ENCODE measurements around the gene DDI2.

DDI2 gene

DNA sequence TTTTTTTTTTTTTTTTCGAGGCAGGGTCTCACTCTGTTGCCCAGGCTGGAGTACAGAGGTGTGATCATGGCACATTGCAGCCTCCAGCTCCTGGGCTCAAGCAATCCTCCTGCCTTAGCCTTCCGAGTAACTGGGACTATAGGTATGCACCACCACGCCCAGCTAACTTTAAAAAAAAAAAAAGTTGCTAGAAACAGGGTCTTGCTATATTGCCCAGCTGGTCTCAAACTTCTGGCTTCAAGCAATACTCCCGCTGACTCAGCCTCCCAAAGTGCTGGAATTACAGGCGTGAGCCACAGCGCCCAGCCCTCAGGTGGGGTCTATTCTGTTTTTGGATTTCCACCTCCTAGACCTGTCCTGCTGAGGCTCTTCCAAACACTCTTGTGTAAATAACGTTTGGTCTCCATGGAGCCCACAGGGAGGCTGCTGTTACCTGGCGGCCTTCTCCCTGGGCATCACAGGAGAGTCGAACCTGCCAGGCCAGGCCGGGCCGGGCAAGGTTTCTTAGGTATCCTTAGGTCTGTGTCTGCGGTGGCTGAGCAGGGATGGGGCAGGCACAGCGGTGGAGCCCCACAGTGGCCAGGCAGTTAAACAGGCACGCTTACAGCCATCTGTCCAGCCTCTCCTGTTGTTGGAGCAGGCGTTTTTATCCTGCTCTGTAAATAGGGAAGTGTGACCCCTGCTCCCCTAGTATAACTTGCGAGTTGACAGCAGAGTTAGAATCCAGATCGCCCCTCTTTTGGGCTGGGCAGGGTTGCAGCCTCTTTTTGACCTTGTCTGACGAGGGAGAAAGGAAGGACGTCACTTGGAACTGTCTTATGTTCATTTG is 85.7 kb downstream of the DDI2 start:
- no peak for DNase-seq (ENCODE audit: insufficient read length)
- TF ChIP-seq POLR2A (IDR thresholded peaks at IDR 0.05; ENCODE audit: low read depth, low read length) (no peak), POLR2AphosphoS5 (IDR thresholded peaks at IDR 0.05; ENCODE audit: low read depth, low read length) (no peak), TAF1 (IDR thresholded peaks at IDR 0.05; ENCODE audit: borderline replicate concordance, low read depth, low read length) (no peak)
- FAIRE-seq: no peak

DNA sequence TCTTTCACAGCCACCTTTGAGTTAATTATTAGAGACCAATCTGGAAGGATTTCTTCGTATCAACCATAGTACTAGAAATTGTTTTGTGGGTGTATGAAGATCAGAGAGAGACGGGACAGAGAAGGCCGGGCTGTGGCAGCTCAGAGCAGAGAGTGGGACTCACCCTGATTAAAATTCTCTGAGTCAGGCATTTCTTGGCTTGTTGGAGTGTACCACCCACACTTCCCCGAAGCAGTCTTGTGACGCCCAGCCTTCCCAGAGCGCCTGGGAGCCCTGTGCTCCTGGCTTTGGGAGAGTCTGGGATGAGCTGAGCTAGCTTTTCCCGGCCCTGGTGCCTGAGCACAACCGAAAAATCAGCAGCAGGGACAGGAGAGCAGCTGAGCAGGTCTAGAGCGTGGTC is 86.3 kb downstream of the DDI2 start:
- DNase-seq (ENCODE audit: insufficient read length): no peak
- TF ChIP-seq POLR2A (IDR thresholded peaks at IDR 0.05; ENCODE audit: low read depth, low read length) (no peak), POLR2AphosphoS5 (IDR thresholded peaks at IDR 0.05; ENCODE audit: low read depth, low read length) (no peak), TAF1 (IDR thresholded peaks at IDR 0.05; ENCODE audit: borderline replicate concordance, low read depth, low read length) (no peak)
- no peak for FAIRE-seq

DNA sequence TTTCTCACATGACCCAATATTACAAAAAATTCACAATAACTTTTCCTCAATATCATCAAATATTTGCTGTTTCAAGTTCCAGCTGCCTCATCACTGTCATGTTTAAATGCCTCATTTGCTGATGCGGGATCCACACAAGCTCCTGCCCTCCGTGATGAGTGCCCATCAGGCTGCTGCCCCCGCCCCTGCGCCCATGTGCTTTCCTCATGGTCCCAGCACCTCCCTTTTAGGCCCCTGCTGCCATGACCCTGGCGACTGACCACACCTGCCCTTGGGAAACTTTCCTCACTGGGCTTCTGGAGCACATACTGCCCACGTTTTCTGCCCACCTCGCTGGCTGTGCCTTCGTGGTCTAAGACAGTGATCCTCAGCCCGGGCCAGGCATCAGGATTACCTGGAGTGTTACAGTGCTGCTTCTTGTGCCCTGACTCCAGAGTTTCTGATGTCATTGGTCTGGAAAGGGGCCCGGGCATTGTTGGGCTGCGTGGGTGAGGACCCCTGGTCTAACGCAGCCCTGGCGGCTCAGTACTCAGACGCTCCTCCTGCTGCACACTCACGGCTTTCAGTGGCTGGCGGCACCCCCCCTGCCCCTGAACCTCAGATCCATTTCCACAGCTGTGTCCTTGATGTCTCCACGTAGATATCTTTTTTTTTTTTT is 87.4 kb downstream of the DDI2 start:
- no peak for DNase-seq (ENCODE audit: insufficient read length)
- TF ChIP-seq TAF1 (IDR thresholded peaks at IDR 0.05; ENCODE audit: borderline replicate concordance, low read depth, low read length): no peak
- no peak for TF ChIP-seq POLR2AphosphoS5 (IDR thresholded peaks at IDR 0.05; ENCODE audit: low read depth, low read length)
- no peak for TF ChIP-seq POLR2A (IDR thresholded peaks at IDR 0.05; ENCODE audit: low read depth, low read length)
- no peak for FAIRE-seq

DNA sequence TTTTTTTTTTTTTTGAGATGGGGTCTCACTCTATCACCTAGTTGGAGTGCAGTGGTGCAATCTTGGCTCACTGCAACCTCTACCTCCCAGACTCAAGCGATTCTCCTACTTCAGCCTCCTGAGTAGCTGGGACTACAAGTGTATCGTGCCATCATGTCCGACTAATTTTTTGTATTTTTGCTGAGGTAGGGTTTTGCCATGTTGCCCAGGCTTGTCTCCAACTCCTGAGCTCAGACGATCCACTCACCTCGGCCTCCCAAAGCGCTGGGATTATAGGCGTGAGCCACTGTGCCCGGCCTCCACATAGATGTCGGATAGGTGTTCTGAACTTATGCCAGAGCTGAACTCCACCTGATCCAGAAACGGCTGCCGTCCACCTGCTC is 87.9 kb downstream of the DDI2 start:
- no peak for DNase-seq (ENCODE audit: insufficient read length)
- TF ChIP-seq POLR2AphosphoS5 (IDR thresholded peaks at IDR 0.05; ENCODE audit: low read depth, low read length): no peak
- TF ChIP-seq TAF1 (IDR thresholded peaks at IDR 0.05; ENCODE audit: borderline replicate concordance, low read depth, low read length): no peak
- no peak for TF ChIP-seq POLR2A (IDR thresholded peaks at IDR 0.05; ENCODE audit: low read depth, low read length)
- no peak for FAIRE-seq

DNA sequence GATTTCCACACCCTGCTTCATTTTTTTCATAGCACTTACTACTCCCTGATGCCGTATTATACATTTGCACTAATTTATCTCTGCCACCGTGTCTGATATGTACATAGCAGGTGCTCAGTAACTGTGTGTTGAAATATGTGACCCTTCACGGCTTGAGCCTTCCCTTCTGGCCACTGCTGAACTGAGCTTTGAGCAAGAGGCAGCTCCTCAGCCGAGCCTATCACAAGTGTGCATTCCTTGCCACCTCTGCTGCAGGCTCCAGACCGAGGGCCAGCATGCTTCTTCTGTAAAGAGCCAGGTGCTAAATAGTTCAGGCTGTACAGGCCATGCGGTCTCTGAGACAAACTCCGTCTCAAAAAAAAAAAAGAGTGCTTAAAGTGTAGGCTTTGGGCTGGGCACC is 89.5 kb downstream of the DDI2 start:
- no peak for DNase-seq (ENCODE audit: insufficient read length)
- FAIRE-seq: no peak
- TF ChIP-seq TAF1 (IDR thresholded peaks at IDR 0.05; ENCODE audit: borderline replicate concordance, low read depth, low read length) (no peak), POLR2A (IDR thresholded peaks at IDR 0.05; ENCODE audit: low read depth, low read length) (no peak), POLR2AphosphoS5 (IDR thresholded peaks at IDR 0.05; ENCODE audit: low read depth, low read length) (no peak)

DNA sequence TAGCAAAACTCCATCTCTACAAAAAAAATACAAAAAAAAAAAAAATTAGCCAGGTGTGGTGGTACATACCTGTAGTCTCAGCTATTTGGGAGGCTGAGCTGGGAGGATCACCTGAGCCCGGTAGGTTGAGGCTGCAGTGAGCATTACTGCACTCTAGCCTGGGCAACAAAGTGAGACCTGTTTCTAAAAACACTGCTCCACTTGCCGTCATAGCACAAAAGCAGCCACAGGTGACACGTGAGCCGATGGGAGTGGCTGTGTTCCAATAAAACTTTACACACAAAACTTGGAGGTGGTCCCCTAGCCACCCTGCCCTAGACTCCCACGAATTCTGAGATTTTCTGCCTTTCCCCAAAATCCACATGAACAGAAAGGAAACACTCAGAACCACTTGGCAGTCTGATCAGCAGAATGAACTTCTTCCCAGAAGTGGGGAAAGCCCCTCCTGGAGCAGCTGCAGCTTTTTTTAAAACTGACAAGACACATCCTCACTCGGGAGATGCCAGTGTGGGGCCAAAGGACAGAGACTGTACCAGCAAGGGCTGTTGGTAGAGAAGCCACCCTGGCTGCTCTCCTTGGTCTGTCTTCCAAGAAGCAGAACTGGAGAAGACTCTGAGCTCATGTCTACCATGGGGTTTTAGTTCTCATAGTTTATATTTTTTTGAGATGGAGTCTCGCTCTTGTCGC is 90.1 kb downstream of the DDI2 start:
- TF ChIP-seq POLR2AphosphoS5 (IDR thresholded peaks at IDR 0.05; ENCODE audit: low read depth, low read length) (no peak), POLR2A (IDR thresholded peaks at IDR 0.05; ENCODE audit: low read depth, low read length) (no peak), TAF1 (IDR thresholded peaks at IDR 0.05; ENCODE audit: borderline replicate concordance, low read depth, low read length) (no peak)
- no peak for FAIRE-seq
- DNase-seq (ENCODE audit: insufficient read length): no peak

DNA sequence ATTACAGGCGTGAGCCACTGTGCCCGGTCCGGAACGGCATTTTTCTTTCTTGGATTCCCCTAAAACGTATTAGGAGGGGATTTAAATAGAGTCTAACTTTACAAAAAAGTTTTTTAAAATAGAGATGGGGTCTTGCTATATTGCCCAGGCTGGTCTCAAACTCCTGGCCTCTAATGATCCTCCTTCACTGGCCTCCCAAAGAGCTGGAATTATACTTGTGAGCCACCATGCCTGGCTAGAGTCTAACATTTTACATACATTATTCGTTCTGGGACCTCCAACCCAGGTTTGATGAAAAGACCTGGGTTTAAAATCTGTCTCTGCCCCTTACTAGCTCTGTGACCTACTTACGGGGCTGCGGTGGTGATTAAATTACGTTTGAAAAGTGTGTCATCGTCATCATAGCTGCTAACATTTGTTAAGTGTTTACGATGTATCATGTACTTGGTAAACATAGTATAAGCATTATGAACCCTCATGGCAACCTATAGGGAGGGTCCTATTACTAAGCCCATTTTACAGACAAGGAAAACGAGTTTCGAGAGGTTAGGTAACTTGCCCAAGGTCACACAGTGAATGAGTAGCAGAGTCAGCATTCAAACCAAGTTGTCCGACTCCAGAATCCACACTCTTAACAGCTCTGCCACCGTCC is 91.4 kb downstream of the DDI2 start:
- no peak for TF ChIP-seq TAF1 (IDR thresholded peaks at IDR 0.05; ENCODE audit: borderline replicate concordance, low read depth, low read length)
- no peak for TF ChIP-seq POLR2A (IDR thresholded peaks at IDR 0.05; ENCODE audit: low read depth, low read length)
- TF ChIP-seq POLR2AphosphoS5 (IDR thresholded peaks at IDR 0.05; ENCODE audit: low read depth, low read length): no peak
- FAIRE-seq: no peak
- DNase-seq (ENCODE audit: insufficient read length): no peak

DNA sequence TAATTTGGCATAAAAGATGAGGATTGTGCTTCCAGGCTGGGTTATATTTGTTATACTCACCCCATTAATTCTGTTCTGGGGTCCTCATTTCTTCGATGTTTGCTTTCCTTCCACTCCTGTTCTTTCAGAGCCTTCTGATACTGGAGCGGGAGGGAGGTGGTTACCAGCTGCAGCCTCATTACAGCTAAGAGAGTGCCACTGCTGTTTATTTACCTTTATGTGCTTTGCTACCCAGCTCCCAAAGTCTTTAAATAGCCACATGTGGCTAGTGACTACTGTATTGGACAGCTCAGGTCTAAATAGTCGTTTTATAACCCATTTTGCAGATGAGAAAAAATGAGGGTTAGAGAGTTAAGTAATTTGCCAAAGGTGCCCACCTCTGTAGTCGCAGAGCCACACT is 92.0 kb downstream of the DDI2 start:
- DNase-seq (ENCODE audit: insufficient read length) (no peak), FAIRE-seq (no peak)
- TF ChIP-seq POLR2A (IDR thresholded peaks at IDR 0.05; ENCODE audit: low read depth, low read length) (no peak), TAF1 (IDR thresholded peaks at IDR 0.05; ENCODE audit: borderline replicate concordance, low read depth, low read length) (no peak), POLR2AphosphoS5 (IDR thresholded peaks at IDR 0.05; ENCODE audit: low read depth, low read length) (no peak)

DNA sequence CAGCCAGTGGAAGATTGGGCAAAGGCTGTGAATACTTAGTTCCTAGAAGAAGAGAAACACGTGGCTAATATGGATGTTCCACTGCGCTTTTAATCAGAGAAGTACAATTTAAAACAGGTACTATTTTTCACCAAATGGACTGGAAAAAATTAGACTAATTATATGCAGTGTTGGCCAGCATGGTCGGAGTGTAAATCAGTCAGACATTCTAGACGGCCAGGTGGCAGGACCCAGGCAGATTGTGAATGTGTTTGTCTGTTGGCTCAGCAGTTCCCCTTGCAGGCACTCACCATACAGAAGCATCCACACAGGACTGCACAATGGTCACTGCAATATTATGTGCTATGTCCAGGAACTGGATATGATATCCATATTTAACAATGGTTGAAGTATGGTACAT is 94.9 kb downstream of the DDI2 start:
- no peak for DNase-seq (ENCODE audit: insufficient read length)
- no peak for FAIRE-seq
- TF ChIP-seq TAF1 (IDR thresholded peaks at IDR 0.05; ENCODE audit: borderline replicate concordance, low read depth, low read length) (no peak), POLR2AphosphoS5 (IDR thresholded peaks at IDR 0.05; ENCODE audit: low read depth, low read length) (no peak), POLR2A (IDR thresholded peaks at IDR 0.05; ENCODE audit: low read depth, low read length) (no peak)

DNA sequence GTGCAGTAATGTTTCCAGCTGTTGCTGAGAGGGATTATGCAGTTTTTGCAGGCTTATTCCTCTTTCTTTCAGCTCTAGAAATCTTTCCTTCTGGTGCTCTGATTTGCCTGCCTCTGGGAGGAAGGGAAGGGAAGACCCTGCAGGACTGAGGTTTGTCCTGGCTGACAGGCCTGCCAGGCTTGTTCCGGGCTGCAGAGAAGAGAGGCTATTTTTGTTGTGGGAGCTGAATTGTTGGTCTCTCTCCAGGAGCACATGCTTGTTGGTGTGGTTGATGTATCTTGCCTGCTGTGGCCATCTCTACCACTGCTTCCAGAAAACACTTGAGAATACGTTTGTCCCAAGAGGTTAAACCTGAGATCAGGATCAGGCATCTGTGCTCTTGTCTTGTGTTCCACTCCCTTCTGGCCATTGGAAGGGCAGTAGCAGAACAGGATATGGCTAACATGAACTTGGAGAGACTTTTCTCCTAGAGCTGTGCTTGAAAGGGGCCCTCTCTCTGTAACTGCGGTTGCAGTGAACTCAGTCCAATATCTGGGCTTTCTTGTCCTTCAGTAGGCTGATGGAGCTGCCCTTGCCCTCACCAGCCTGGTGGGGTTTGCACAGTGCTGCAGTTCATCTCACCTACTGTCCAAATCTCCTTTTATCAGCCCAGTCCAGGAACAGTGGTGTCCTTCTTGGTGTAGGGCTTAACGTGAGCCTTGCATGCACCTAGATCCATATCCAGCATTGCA is 97.3 kb downstream of the DDI2 start:
- TF ChIP-seq POLR2AphosphoS5 (IDR thresholded peaks at IDR 0.05; ENCODE audit: low read depth, low read length) (no peak), TAF1 (IDR thresholded peaks at IDR 0.05; ENCODE audit: borderline replicate concordance, low read depth, low read length) (no peak)
- no peak for DNase-seq (ENCODE audit: insufficient read length)
- FAIRE-seq: no peak

All from GM12892 (cell line).